ENCODE data around the gene MGMT.

The MGMT gene

DNA sequence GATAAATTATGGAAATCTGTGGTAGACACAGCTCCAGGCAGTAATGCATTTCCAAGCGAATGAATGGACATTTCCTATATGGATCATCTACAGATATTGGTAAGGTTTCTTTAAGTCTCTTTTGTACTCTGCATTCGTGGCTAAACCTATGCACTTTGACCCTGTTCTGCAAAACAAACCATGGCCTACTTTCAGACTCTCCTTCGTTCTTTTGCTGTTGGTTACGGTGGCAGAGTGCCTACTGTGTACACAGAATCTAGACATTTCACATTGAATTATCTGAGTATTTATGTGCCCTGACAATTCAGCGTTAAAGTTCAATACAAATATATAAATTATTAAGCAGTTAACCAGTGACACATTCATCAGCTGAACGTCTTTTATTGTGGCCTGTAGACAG is 93.3 kb downstream of the MGMT start:
- DNase-seq (ENCODE audit: low read depth), result no peak
- no peak overlapping the region for H3K4me3 ChIP-seq (ENCODE audit: low read depth, low read length)

DNA sequence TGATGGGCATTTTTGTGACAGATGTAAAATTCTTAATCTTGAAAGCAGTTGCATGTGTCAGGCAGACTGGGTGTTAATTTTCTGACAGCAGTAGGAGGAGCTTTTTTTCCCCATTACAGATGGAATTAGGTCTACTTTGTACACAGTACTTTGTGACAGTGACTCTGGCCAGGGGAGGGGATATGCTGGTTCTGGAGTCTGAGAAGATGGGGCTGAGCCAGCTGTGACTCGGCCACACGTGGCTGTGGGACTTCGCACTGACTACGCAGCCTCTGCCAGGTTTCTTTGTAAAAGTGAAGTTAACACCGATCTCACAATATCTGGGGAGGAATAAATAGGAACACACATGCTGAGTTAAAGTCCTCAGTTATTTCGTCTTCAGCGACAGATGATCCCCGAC is 95.4 kb downstream of the MGMT start:
- no peak for DNase-seq (ENCODE audit: low read depth)
- H3K4me3 ChIP-seq (ENCODE audit: low read depth, low read length), result no peak overlapping the region

GRCh38 chr10:129564923-129565322 is 97.9 kb downstream of the MGMT start:
- no peak for DNase-seq (ENCODE audit: low read depth)
- no peak overlapping the region for H3K4me3 ChIP-seq (ENCODE audit: low read depth, low read length)

DNA sequence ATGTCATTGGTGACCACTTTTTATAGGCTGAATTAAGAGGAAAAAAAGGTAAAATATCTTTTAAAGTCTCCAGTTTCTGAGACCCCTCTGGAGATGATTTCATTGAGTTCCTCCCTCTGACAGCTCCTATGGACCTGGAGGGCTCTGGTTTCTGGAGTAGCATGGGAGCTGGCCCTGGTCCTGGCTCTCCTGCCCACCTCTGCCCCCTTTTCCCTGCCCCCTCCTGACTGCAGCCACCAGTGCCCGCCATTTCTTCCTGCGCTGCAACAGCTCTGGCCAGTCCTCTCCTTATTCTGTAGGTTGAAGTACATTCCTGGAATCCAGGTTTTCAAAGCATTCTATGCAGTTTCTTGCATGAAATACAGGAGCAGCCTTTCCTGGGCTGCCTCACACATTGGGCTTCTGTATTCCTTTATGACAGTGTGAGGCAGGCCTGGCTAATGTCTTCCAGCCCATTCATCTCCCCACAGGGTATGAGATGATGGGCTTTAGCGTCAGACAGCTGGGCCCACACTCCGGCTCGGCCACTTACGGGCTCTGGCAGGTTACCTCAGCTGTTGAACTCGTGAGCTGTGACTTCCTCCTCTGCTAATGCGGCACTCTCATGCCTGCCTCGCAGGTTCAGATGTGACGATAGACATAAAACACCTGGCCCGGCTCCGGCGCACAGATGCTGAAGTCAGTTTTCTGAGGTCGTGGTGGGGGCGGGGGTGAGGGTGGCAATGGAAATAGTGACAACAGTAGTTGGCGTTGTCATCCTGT is 101.7 kb downstream of the MGMT start:
- no peak for DNase-seq (ENCODE audit: low read depth)
- H3K4me3 ChIP-seq (ENCODE audit: low read depth, low read length), result no peak overlapping the region

GRCh38 chr10:129570185-129570584 is 103.1 kb downstream of the MGMT start:
- DNase-seq (ENCODE audit: low read depth), result no peak

DNA sequence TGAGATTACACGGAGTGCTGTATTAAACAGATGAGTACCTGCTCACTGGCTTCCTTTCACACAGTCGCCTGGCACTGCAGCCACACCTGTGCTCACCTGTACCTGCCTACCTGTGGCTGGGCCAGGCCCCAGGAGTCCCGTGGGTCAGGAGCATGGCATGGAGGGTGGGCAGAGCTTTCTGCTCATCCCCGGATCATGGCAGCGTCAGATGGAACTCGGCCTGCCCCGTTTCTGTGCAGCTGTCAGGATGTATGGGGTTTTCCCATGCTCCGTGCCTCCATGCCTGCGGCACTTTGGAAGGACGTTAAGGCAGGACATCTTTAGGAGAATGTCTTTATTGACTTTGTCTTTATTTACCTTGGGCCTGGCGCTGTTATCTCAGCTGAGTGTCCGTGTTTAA is 112.2 kb downstream of the MGMT start:
- DNase-seq (ENCODE audit: low read depth), result no peak
- H3K4me3 ChIP-seq (ENCODE audit: low read depth, low read length), result no peak overlapping the region

More at GRCh38 chr10:129570185-129570584, 103.1 kb downstream of the MGMT start:
- H3K4me3 ChIP-seq (ENCODE audit: low read depth, low read length), result no peak overlapping the region

- no peak for DNase-seq (ENCODE audit: low read depth)
- no peak overlapping the region for H3K4me3 ChIP-seq (ENCODE audit: low read depth, low read length)
Observed at GRCh38 chr10:129580010-129580409, 113.0 kb downstream of the MGMT start.

- no peak overlapping the region for H3K4me3 ChIP-seq (ENCODE audit: low read depth, low read length)
- no peak for DNase-seq (ENCODE audit: low read depth)
Observed at GRCh38 chr10:129580901-129581300, 113.9 kb downstream of the MGMT start.

- no peak overlapping the region for H3K4me3 ChIP-seq (ENCODE audit: low read depth, low read length)
- no peak for DNase-seq (ENCODE audit: low read depth)
Observed at GRCh38 chr10:129581827-129582411, 114.9 kb downstream of the MGMT start.

GRCh38 chr10:129583831-129584230 is 116.8 kb downstream of the MGMT start:
- H3K4me3 ChIP-seq (ENCODE audit: low read depth, low read length), result no peak overlapping the region
- DNase-seq (ENCODE audit: low read depth), result no peak

DNA sequence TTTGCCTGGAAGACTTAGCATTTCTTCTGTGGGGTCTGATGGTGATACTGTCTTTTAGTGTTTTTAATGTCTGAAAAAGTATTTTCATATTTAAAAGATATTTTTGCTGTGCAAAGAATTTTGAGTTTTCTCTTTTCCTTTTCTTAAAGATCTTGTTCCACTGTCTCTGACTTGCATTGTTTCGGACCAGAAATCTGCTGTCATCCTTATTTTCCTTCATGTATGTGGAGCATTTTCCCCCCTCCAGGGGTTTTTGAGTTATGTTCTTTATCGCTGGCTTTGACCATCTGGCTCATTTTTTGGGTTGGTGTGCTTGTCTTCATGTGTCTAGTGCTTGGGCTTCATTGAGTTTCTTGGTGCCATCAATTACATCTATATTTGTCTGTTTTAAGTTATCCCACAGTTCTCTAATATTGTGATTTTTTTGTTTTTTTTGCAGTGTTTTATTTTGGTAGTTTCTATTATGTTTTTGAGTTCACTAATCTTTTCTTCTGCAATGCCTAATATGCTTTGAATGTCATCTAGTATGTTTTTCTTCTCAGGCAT is 119.9 kb downstream of the MGMT start:
- DNase-seq (ENCODE audit: low read depth), result no peak

DNA sequence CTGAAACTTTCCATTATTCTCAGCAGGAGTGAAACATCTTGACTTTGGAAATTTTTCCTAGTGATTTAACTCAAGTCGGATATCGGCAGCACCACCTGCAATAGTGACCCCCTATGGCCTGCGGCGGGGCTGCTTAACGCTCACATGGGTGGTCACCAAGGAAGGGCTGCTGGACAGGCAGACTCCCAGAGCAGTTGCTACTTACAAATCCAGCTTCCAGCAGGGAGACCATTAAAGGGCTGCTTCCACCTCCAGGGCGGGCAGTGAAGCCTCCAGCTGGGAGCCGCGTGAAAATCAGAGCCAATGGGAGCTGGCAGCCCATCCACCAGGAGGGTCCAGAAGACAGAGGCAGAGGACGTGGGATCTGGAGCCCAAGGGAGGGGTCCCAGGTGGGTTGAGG is 122.5 kb downstream of the MGMT start:
- no peak for DNase-seq (ENCODE audit: low read depth)

More for the DNA sequence above, 119.9 kb downstream of the MGMT start:
- H3K4me3 ChIP-seq (ENCODE audit: low read depth, low read length), result no peak overlapping the region

GRCh38 chr10:129593953-129594352 is 126.9 kb downstream of the MGMT start:
- no peak overlapping the region for H3K4me3 ChIP-seq (ENCODE audit: low read depth, low read length)
- DNase-seq (ENCODE audit: low read depth), result no peak

More for the DNA sequence above, 122.5 kb downstream of the MGMT start:
- H3K4me3 ChIP-seq (ENCODE audit: low read depth, low read length), result no peak overlapping the region

DNA sequence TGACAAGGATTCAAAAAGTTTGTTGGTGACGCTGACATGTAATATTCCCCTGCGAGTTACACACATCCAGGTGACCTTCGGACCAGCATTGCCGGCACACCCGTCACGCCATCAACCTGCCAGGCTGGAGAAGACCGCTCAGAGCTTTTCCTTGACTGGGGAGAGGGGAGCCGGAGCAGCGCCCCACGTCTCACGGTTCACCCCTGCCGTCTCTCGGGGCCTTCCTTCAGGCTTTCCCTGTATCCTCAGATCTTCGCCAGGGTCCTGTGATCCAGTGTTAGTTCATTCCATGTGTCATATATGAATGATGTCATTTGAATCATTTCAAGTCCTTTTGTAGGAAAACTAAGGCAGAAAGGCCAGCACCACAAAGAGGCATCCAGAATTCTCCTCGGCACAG is 127.8 kb downstream of the MGMT start:
- H3K4me3 ChIP-seq (ENCODE audit: low read depth, low read length), result no peak overlapping the region
- DNase-seq (ENCODE audit: low read depth), result no peak

- no peak for DNase-seq (ENCODE audit: low read depth)
- no peak overlapping the region for H3K4me3 ChIP-seq (ENCODE audit: low read depth, low read length)
Observed at GRCh38 chr10:129598413-129598812, 131.4 kb downstream of the MGMT start.

- DNase-seq (ENCODE audit: low read depth), result no peak
- no peak overlapping the region for H3K4me3 ChIP-seq (ENCODE audit: low read depth, low read length)
Observed at GRCh38 chr10:129599160-129599559, 132.1 kb downstream of the MGMT start.

DNA sequence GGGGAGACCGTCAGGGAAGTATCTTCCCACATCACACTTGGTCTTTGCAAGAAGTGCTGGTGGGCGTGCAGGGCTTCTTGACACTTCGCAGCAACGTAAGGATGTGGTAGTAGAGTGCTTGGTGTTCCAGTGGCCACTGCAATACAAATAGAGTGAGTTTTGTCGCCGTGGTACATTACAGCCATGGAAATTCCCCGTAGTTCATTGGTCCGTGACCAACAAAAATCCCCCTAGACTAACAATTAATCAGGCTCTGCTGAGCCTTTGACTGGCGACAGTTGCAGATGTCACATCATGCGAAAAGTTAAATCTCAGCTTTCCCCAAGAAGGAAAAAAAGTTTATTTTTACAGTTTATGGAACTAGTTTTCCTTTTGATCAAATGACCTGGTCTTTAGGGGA is 134.7 kb downstream of the MGMT start:
- H3K4me3 ChIP-seq (ENCODE audit: low read depth, low read length), result no peak overlapping the region
- DNase-seq (ENCODE audit: low read depth), result no peak

- H3K4me3 ChIP-seq (ENCODE audit: low read depth, low read length), result no peak overlapping the region
- no peak for DNase-seq (ENCODE audit: low read depth)
Observed at GRCh38 chr10:129602938-129603535, 136.0 kb downstream of the MGMT start.

DNA sequence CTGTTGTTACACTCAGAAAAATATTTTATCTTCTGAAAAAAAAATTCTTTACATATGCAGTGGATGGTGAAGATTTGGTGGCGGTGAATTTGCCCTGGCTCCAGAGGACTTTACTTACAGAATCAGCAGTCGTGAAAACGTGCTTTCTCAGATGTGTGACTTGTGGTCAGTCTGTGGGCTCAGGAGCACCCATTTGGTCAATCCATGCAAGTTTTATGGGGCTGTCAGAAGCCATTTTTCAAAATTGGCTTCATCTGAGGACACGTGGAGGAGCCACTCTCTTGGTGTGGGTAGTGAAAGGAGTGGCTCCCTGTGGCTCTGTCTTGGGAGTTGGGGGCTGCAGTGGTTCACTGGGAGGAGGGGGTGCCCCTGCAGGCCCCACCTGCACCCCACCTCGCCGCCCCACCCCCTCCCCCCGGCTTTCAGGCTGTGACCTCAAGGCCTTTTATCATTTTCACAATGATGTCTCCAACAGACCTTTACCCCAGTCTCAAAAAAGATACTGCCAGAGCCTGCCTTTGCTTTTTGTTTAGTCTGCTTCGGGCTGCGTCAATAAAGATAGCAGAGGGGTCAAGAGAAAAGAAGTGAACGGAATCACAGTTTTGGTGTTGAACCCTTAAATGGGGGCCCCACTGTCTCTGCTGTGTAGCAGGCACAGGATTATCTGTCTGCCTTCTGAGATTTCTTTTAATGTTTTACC is 137.4 kb downstream of the MGMT start:
- no peak for DNase-seq (ENCODE audit: low read depth)
- no peak overlapping the region for H3K4me3 ChIP-seq (ENCODE audit: low read depth, low read length)
